Mesendoderm (in vitro differentiated cells): ENCODE results near the gene SCN1A. TPM values are rescaled to one million over a fixed set of nuclear protein-coding genes. Genes with fewer than 3 reads are reported as not detected.

Experiments used
- DNase-seq: peaks from one replicate; pipeline ENCODE4 v3.0.0; 2013
- H2AK5ac ChIP-seq: 2 replicates; pipeline ENCODE4 v1.6.1; 2013; ENCODE audit warnings: low read length, inconsistent platforms
- H2BK120ac ChIP-seq: 2 replicates; pipeline ENCODE4 v1.6.1; 2013; ENCODE audit warnings: low read depth, mild to moderate bottlenecking, low read length, moderate library complexity, mixed read lengths
- H2BK15ac ChIP-seq: replicated peaks from 2 replicates; pipeline ENCODE4 v1.6.1; 2013; ENCODE audit warnings: low read depth, mild to moderate bottlenecking, moderate library complexity
- H2BK5ac ChIP-seq: 2 replicates; pipeline ENCODE4 v1.6.1; 2013; ENCODE audit warnings: low read length, inconsistent platforms
- H3K18ac ChIP-seq: 2 replicates; pipeline ENCODE4 v1.6.1; 2013; ENCODE audit warnings: mild to moderate bottlenecking, low read length, mixed read lengths
- H3K23ac ChIP-seq: one replicate; pipeline ENCODE4 v1.6.1; 2013; ENCODE audit warnings: low read length
- H3K27ac ChIP-seq: 2 replicates; pipeline ENCODE4 v1.5.1; 2013; ENCODE audit warnings: low read depth, mild to moderate bottlenecking, inconsistent platforms, low read length, moderate library complexity
- H3K27me3 ChIP-seq: 2 replicates; pipeline ENCODE4 v1.6.1; 2013; ENCODE audit warnings: low read length, control low read depth, mild to moderate bottlenecking, inconsistent platforms; ENCODE audit not compliant: insufficient read depth, poor library complexity
- H3K36me3 ChIP-seq: 2 replicates; pipeline ENCODE4 v1.6.1; 2013; ENCODE audit warnings: low read length, inconsistent platforms; ENCODE audit not compliant: control insufficient read depth, insufficient read depth
- H3K4ac ChIP-seq: one replicate; pipeline ENCODE4 v1.6.1; 2013; ENCODE audit warnings: low read depth, mild to moderate bottlenecking, low read length, moderate library complexity
- H3K4me1 ChIP-seq: 2 replicates; pipeline ENCODE4 v1.6.1; 2013; ENCODE audit warnings: low read depth, low read length, inconsistent platforms; ENCODE audit not compliant: control insufficient read depth
- H3K4me2 ChIP-seq: 2 replicates; pipeline ENCODE4 v1.6.1; 2013; ENCODE audit warnings: low read length
- H3K4me3 ChIP-seq: 2 replicates; pipeline ENCODE4 v1.5.1; 2013; ENCODE audit warnings: mild to moderate bottlenecking, low read length
- H3K56ac ChIP-seq: one replicate; pipeline ENCODE4 v1.6.1; 2013; ENCODE audit warnings: low read length
- H3K79me1 ChIP-seq: 2 replicates; pipeline ENCODE4 v1.6.1; 2013; ENCODE audit warnings: low read length, inconsistent platforms
- H3K79me2 ChIP-seq: 2 replicates; pipeline ENCODE4 v1.6.1; 2013; ENCODE audit warnings: mild to moderate bottlenecking, low read length; ENCODE audit not compliant: control insufficient read depth, insufficient read depth
- H3K9ac ChIP-seq: 2 replicates; pipeline ENCODE4 v1.6.1; 2013; ENCODE audit warnings: low read length, inconsistent platforms
- H4K5ac ChIP-seq: one replicate; pipeline ENCODE4 v1.6.1; 2013; ENCODE audit warnings: low read length
- H4K8ac ChIP-seq: one replicate; pipeline ENCODE4 v1.6.1; 2013; ENCODE audit warnings: low read depth, mild to moderate bottlenecking, control low read depth, low read length, moderate library complexity
- WGBS: extraction: QIAGEN DNeasy Blood & Tissue Kit; methylation state at CpG from one replicate; pipeline ENCODE4 v1.1.7; 2013; ENCODE audit warnings: low lambda C conversion rate, missing lambda C conversion rate; ENCODE audit not compliant: insufficient coverage; ENCODE audit errors: extremely low coverage; 5-methylcytosine and 5-hydroxymethylcytosine counted together
- small RNA-seq: library from polyadenylated mRNA; stranded (forward); fragments of <200 nt; extraction: miRNeasy Mini kit (QIAGEN cat#:217004); gene quantifications from one replicate; pipeline ENCODE3, GENCODE V24; 2013; ENCODE audit not compliant: insufficient read depth

The SCN1A gene

GRCh38 chr2:165941827-165942226, 186.0 kb downstream of the SCN1A start:
- Histone ChIP-seq H2BK120ac (no peak overlapping the region), H3K18ac (no peak overlapping the region), H3K27ac (no peak overlapping the region), H3K4me3 (no peak overlapping the region), H4K5ac (no peak overlapping the region), H3K56ac (no peak overlapping the region), H2BK15ac (no peak overlapping the region), H3K27me3 (no peaks in the 10 kb centered on the region), H3K4me1 (no peaks in the 10 kb centered on the region), H4K8ac (no peak overlapping the region), H2BK5ac (no peak overlapping the region), H3K4me2 (no peak overlapping the region), H3K36me3 (peaks cover 4% of the 10 kb centered on the region), H3K79me2 (no peaks in the 10 kb centered on the region), H2AK5ac (no peak overlapping the region), H3K9ac (no peak overlapping the region), H3K23ac (no peak overlapping the region), H3K79me1 (no peaks in the 10 kb centered on the region), H3K4ac (no peak overlapping the region)
- no peak for DNase-seq
- 100% methylated on average over 1 of the region's 1 CpG for WGBS

DNA sequence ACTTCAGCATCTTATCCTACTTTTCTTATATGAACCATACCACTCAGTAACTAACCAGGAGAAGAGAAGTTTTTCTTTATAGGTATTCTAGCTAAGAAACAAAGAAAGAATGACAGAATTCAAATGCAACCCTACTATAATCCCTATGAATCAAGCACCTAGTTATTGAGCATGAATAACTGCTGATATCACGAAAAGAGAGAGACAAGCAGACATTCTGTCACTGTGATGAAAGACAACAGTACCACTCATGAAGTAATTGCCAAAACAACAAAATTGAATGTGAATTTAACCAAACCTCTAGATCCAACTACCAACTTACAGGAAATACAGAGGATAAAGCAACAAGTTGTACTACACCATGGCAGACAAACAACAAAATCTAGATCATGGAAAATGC, 189.6 kb downstream of the SCN1A start:
- no CpG with 5 or more reads among the region's 1 CpG for WGBS
- no peaks in the 10 kb centered on the region for H3K79me1 ChIP-seq
- peaks cover 4% of the 10 kb centered on the region for H3K36me3 ChIP-seq

More for the DNA sequence above, 189.6 kb downstream of the SCN1A start:
- H3K9ac ChIP-seq: no peak overlapping the region
- no peak overlapping the region for H3K4me3 ChIP-seq
- no peak overlapping the region for H3K27ac ChIP-seq
- no peak overlapping the region for H3K56ac ChIP-seq
- DNase-seq: no peak
- H2AK5ac ChIP-seq: no peak overlapping the region
- H2BK15ac ChIP-seq: no peak overlapping the region
- H3K18ac ChIP-seq: no peak overlapping the region
- H3K4me2 ChIP-seq: no peak overlapping the region
- H3K27me3 ChIP-seq: no peaks in the 10 kb centered on the region
- H2BK120ac ChIP-seq: no peak overlapping the region
- H3K4me1 ChIP-seq: peaks cover 3% of the 10 kb centered on the region
- H2BK5ac ChIP-seq: no peak overlapping the region
- H3K23ac ChIP-seq: no peak overlapping the region
- no peak overlapping the region for H4K8ac ChIP-seq
- H3K4ac ChIP-seq: no peak overlapping the region
- H4K5ac ChIP-seq: no peak overlapping the region
- H3K79me2 ChIP-seq: no peaks in the 10 kb centered on the region

Small RNAs within 50 kb of the gene (small RNA-seq; reads per million reads assigned to genes)
- not detected for gene RF00019
